GM18867 (cell line): Measurements from ENCODE around the gene LDLR.

ENCODE experiments used
- ATAC-seq: cut with Tn5 transposase; IDR thresholded peaks from one replicate; pipeline ENCODE4 v1.9.1; 2021; ENCODE audit warnings: mild to moderate bottlenecking, moderate library complexity; ENCODE audit not compliant: unreplicated experiment

Gene LDLR

DNA sequence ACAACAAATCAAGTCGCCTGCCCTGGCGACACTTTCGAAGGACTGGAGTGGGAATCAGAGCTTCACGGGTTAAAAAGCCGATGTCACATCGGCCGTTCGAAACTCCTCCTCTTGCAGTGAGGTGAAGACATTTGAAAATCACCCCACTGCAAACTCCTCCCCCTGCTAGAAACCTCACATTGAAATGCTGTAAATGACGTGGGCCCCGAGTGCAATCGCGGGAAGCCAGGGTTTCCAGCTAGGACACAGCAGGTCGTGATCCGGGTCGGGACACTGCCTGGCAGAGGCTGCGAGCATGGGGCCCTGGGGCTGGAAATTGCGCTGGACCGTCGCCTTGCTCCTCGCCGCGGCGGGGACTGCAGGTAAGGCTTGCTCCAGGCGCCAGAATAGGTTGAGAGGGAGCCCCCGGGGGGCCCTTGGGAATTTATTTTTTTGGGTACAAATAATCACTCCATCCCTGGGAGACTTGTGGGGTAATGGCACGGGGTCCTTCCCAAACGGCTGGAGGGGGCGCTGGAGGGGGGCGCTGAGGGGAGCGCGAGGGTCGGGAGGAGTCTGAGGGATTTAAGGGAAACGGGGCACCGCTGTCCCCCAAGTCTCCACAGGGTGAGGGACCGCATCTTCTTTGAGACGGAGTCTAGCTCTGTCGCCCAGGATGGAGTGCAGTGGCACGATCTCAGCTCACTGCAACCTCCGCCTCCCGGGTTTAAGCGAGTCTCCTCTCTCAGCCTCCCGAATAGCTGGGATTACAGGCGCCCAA lies at the start of gene LDLR:
TSS of gene LDLR (plus strand) at position 210 of the 760 bp plus-strand sequence. CDS start at position 296, 86 bp downstream.
- ATAC-seq, result no peak

DNA sequence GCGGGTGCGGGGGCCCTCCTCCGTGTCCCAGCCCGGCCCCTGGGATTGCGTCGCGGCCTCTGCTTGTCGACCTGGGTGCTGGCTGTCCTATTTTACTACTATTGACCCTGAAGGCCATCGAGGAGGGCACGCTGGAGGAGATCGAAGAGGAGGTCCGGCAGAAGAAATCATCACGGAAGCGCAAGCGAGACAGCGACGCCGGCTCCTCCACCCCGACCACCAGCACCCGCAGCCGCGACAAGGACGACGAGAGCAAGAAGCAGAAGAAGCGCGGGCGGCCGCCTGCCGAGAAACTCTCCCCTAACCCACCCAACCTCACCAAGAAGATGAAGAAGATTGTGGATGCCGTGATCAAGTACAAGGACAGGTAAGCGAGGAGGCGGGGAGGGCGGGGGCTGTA lies 48.1 kb upstream of the LDLR start:
- ATAC-seq, result no peak

DNA sequence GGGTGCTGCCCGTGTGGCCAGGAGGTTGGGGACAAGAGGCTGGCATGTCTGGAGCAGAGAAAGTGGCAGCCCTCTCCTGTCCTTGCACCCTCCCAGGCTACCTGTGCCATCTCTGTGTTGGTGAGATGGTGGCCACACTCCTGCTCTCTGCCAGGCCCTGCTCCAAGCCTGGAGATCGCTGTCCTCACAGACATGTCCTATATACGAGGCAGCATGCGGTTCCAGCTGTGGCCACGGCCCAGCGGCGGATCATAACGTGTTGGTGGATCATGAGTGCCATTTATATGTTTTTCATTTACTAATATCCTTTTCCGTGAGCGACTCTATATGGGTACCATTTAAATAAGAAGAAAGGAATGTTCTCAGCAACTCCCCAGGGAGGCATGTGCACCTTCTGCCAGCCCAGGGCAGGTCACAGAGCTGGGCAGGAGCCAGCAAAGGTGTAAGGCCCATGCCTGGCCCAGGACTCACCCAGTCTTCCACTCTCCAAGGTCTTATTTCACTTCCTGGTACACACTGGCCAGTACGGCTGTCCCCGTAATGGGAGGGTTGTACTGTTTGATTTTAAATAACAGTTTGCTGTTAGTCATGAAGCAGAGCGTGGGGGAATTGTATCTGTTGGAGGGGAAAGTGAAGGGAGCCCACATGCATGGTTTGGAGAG lies 47.2 kb upstream of the LDLR start:
- no peak for ATAC-seq

DNA sequence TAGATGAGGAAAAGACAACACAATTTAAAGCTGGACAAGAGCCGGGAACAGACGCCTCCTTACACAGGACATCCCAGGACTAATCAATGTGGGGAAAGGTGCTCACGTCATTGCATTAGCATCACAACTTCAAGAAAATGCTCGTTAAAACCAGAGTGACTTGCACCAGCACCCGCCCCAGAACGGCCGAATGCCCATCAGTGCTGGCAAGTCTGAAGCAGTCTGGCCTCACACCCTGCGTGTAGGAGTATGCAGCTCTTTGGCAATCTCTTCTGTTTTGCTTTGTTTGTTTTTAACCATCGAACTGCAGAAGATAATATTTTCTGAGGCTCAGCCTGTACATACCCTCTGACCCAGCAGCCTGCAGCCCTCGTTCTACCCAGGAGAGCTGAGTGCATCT lies 44.8 kb upstream of the LDLR start:
- no peak for ATAC-seq

DNA sequence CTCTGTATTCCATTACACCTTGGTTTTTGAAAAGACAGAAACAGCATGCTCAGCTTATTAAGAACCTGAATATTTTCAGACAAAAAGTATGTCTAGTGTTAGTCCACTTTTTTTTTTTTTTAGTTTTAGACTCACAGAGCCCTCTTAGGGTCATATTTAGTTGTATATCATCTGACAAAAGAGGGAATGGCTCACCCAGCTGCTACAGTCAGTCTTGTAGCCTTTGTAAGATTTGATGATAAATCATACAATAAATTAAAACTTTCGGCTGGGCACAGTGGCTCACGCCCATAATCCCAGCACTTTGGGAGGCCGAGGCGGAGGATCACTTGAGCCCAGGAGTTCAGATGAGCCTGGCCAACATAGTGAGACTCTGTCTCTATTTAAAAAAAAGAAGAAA lies 43.7 kb upstream of the LDLR start:
- ATAC-seq, result no peak

DNA sequence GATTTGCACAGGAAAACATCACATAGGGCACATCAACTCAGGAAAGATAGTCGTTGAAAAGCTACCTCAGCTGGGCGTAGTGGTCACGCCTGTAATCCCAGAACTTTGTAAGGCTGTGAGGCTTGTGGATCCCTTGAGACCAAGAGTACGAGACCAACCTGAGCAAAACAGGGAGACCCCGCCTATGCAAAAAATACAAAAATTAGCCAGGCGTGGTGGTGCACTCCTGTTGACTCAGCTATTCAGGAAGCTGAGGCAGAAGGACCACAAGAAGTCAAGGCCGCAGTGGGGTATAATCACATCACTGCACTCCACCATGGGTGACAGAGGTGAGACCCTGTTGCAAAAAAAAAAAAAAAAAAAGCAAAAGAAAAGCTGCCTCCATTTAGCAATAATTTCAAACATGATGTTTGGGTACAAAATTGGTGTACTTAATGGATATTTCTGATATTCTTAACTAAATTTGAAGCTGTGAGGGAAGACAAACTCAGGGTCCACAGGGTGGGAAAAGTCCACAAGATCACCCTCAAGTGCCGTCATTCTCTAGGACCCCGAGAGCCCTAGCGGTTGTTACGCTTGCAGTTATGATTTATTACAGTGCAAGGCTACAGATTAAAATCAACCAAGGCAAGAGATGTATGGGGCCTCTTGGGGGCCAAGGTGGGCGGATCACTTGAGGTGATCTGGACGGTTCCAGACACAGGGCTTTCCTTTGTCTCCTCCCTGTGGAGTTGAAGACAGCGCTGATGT lies 42.5 kb upstream of the LDLR start:
- no peak for ATAC-seq

DNA sequence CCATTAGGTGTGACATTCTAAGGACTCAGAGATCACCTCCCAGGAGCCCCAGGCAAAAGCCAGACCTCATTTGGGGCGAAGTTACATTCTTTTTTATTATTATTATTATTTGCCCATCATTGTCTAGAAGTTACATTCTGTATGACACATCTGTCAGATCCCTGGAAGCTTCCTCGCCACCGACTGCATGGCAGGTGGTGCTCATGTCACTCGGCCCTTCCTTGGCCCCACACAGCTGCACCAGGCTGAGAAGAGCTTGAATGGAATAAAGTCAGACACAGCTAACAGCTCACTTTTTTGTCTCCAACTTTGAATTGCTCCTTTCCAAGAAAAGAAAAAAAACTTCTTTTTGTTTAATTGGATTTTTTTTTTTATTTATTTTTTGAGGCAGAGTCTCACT lies 41.4 kb upstream of the LDLR start:
- ATAC-seq, result no peak

DNA sequence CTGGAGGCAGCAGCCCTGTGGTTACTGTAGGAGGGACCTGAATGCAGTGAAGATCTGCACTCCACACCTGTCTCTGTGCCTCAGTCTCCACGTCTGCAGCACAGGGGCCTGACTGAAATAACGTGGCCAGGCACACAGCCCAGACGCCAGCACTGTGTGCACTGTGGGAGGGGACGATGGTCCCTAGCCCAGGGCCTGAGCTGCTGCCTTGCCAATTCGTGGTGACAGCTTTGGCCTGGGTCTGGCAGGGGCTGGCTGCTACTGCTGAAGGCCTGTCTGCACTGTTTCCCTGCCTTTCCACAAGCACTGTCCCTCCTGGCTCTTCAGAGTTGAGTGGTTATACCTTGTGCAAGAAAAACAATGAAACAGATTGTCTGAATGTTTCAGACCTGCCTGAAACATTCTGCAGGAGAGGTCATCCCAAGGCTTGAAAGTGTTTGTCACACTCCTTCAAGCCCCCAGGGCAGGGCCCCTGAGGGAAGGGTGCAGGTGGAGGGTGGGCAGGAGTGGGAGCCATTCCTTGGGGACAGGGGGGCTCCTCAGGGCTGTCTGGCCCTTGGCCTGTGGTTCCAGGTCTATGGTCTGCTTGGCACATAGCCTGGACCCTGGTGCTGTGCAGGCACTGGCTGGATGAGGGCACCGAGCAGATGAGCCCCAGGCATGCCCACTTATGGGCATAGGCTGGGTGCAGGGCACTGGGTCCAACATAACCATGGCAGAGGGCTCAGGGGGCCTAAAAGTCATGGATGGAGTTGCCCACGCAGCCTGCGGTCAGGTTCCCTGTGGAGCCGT lies 38.7 kb upstream of the LDLR start:
- no peak for ATAC-seq

DNA sequence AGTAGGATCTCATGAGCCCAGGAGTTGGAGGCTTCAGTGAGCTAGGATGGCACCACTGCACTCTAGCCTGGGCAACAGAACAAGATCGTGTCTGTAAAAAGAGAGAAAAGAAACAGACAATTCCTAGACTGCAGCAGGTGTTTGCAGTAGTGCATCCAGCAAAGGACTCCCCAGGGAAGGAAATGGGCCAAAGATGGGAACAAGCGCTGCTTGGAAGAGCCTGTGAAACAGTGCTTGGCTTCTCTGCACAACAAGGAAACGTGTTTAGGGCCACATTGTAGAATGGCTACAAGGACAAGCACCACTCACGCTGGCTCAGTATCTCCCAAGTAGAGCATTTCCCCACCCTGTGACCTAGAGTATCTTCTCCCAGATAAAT lies 35.5 kb upstream of the LDLR start:
- no peak for ATAC-seq

DNA sequence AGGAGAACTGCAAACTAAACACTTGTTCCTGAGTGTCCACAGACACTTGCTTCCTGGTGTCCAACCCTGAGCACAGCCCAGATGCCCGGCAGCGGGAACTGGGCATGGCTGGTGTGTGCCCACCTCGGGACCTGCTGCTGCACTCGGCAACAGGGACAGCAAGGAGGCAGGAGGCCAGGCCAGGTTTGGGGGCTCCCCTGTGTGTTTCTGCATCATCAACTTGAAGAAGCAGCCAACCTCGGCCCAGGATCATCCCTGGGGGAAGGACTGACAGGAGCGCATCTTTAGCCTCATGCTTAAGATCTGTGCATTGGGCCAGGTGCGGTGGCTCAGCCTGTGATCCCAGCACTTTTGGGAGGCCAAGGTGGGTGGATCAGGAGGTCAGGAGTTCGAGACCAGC lies 35.1 kb upstream of the LDLR start:
- ATAC-seq, result no peak

DNA sequence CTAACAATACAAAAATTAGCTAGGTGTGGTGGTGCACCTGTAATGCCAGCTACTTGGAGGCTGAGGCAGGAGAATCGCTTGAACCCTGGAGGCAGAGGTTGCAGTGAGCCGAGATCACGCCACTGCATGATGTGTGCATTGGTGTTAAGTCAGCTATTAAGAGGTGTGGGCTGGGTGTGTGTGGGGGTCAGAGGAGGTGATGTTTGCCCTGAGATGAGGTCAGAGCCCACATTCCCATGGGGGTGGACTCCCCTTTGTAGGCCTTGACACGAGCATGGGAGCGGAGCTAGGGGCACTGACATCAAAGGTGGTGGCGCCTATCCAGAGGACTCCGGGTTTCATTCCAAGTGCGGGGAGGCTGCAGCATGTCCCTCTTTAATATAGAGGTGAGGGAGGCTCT lies 34.6 kb upstream of the LDLR start:
- ATAC-seq, result no peak

DNA sequence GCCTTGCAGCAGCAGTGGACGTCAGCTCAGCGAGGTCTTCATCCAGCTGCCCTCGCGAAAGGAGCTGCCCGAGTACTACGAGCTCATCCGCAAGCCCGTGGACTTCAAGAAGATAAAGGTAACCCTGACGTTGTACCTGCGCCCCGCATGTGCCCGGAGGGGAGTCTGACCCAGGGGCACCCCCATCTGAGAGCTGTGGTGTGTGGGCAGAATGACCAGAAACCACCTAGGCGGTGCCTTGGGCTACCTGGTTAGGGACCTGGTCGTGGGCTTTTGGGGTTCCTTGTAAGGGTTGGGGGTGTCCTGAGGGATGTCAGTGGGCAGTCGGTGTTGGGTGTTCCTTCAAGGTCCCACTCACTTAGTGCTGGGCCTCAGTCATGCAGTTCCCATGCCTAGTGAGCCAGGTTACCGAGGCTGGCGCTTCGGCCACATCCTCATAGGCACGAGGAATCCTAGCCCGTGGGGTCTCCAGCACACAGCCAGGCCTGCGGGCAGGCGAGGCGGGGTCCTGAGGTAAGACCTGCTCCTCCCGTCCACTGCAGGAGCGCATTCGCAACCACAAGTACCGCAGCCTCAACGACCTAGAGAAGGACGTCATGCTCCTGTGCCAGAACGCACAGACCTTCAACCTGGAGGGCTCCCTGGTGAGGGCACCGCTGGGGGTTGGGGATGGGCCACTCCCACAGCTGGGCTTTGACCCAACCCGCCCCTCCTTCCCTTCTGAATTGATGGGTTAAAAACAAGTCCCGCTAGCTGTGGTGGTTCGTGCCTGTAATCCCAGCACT lies 30.8 kb upstream of the LDLR start:
- no peak for ATAC-seq

DNA sequence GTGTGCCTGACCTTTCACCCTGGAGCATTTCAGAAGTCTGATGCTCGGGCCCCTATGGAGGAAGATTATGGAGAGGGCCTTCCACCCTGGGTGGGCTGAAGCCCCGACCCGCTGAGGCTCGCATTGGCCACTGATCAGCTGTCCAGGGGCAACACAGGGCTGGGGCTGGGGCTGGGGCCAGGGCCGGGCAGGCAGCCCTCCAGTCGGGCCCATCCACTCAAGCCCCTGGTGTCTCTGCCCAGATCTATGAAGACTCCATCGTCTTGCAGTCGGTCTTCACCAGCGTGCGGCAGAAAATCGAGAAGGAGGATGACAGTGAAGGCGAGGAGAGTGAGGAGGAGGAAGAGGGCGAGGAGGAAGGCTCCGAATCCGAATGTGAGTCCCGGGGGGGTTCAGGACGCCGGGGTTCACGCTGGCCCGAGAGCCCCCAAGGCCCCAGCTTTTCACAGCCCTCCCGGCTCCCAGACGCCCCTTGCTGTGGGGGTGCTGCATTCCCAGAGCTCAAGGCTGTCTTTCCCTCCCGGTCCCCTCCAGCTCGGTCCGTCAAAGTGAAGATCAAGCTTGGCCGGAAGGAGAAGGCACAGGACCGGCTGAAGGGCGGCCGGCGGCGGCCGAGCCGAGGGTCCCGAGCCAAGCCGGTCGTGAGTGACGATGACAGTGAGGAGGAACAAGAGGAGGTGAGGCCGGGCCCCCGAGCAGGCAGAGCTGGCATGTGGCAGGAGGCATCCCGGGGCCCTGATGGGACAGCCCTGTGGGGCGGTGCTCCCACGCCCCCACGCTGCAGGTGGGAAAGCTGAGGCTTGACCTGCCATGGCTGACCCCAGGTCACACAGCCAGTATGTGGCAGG lies 29.5 kb upstream of the LDLR start:
- no peak for ATAC-seq

DNA sequence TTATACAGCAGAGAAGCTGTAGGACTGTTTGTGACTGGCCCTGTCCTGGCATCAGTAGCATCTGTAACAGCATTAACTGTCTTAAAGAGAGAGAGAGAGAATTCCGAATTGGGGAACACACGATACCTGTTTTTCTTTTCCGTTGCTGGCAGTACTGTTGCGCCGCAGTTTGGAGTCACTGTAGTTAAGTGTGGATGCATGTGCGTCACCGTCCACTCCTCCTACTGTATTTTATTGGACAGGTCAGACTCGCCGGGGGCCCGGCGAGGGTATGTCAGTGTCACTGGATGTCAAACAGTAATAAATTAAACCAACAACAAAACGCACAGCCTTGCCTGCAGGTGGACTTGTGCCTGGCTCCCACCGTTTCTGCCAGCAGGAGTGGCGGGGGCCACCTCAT lies 27.3 kb upstream of the LDLR start:
- no peak for ATAC-seq

DNA sequence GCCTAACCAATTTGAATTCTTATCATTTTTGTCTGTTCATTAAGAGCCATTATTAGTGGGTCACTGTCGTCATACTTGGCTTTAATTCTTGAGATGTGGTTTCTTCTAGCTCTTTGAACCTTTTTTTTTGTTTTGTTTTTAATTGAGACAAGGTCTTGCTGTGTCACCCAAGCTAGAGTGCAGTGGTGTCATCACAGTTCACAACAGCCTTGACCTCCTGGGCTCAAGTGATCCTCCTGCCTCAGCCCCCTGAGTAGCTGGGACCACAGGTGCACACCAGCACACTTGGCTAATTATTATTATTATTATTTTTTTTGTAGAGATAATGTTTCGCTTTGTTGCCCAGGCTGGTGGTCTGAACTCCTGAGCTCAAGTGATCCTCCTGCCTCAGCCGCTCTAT lies 25.8 kb upstream of the LDLR start:
- no peak for ATAC-seq

DNA sequence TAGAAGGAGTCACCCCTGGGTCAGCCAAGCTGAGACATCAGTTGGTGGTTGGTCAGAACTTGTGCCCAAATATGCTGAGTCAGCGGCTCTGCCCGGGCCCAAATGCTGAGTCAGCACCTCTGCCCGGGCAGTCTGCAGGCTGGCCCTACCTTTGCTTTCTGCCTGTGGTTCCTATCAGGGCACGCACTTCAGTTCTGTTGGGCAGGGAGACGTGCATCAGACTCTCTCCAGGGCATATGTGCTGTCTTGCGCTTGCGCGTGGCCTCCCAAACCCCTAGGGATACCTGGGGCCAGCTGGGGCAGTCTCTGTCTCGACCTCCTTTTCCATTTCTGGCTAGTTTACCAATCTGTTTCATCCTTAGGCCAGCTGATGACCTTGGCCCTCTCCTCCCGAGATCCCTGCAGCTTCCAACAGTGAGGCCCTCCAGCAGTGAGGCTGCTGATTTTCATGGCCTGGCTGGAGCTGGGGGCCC lies 24.4 kb upstream of the LDLR start:
- no peak for ATAC-seq

DNA sequence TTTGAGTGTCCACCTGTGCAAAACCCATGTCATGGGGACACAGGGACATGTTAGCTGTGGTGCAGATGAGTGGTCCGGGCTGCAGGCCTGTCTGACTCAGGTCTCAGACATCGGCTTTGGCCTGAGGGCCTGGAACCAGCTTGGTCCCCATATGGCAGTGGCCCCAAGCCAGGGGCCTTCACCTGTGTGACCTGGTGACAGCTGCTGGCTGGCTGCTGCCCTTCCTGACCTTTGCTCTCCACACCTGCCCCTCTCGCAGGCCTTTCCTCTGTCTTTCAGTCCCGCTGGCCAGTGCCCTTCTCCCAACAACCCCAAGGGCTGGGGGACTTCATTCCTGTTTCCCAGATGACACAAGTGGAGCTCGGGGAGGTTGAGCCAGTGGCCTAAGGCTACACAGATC lies 22.9 kb upstream of the LDLR start:
- ATAC-seq, result no peak

DNA sequence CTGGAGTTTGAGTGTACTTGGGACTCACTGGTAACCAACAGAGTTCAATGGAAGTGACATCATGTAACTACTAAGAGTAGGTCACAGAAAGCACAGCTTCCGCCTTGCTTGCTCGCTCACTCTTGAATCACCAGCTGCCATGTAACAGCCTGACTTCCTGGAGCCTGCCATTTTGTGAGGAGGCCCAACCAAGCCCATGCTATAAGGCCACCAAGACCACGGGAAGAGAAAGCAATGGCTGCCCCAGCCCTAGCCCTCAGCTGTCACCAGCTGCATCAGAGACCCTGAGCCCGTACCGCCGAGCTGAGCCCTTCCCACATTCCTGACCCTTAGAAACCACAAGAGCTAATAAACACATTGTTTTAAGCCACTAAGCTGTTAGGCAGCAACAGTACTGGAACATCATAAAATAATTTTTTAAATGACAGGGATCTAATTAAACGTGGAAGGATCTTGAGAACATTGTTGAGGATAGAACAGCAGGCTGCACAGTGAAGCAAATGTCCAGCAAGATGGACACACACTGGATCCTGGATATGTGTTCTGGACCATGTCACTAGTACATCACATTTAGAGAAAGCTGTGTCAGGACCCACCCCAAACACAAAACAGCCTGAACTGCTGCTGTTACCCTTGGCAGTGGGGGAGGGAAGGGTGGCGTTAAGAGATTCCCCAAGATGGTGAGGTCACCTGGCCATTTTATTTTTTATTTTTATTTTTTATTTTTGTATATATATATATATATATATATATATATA lies 21.7 kb upstream of the LDLR start:
- ATAC-seq, result no peak

DNA sequence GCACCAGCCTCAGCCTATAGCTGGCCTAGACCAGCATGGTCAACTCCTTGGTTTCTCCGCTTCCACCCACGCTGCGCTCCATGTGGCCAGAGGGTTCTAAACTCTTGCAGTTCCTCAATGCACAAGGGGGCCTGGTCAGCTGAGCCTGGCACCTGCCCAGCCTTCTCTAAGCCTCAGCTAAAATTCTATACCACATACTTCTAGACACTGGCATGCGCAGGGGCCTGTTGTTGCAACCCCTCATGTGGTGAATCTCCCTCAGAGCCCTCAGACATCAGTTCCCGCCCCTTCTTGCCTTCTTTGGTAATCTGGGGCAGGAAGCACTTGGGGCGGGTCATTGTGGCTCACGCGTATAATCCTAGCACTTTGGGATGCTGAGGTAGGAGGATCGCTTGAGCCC lies 19.7 kb upstream of the LDLR start:
- ATAC-seq, result no peak
